GM13976 (cell line): ENCODE results near the gene EEA1.
"Not testable (repeated sequence)": the region's sequence is repeated elsewhere in the genome, so short reads cannot be mapped to it uniquely, and the experiment has no call there.

Experiments
- DNase-seq: peaks from one replicate; pipeline ENCODE4 v3.0.0; 2012; ENCODE audit warnings: low spot score
- CTCF ChIP-seq: IDR thresholded peaks from 2 replicates; pipeline ENCODE4 v1.5.1; 2012; ENCODE audit warnings: borderline replicate concordance, mild to moderate bottlenecking; ENCODE audit not compliant: insufficient read depth; ENCODE audit errors: extremely low read depth, missing control alignments, control extremely low read depth
- in situ Hi-C: fragments of 300-500 bp; cut with MboI; formaldehyde crosslinking; loops from one replicate; pipeline ENCODE4 v1.12.0; 2022; ENCODE audit warnings: low sequenced_read_pairs, mixed read lengths, inconsistent platforms; ENCODE audit not compliant: unreplicated experiment

The EEA1 gene

GRCh38 chr12:92821142-92821541 lies 108.0 kb downstream of the EEA1 start:
- TF ChIP-seq CTCF = no peak
- in situ Hi-C loops = no loop called here
- DNase-seq = no peak

GRCh38 chr12:92814584-92814983 lies 114.5 kb downstream of the EEA1 start:
- in situ Hi-C loops = no loop called here
- no peak for TF ChIP-seq CTCF
- DNase-seq = no peak

GRCh38 chr12:92810370-92810769 lies 118.7 kb downstream of the EEA1 start:
- TF ChIP-seq CTCF = no peak
- in situ Hi-C loops = no loop called here
- DNase-seq = peak; percentile 43

DNA sequence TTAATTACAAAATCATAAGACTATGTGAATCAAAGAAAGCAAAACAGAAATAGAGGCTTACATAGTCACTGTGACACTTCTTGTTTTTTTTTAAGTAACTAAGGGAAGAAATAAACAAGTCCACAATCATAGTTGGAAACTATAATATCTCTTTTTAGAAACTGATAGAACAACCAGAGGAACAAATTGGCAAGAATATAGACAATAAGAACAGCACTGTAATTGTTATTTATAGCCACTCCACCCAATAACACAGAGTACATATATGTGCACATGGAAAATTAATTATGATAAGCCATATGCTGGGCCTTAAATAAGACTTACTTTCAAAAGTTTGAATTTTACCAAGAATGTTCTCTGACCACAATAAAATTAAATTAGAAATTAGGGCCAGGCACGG lies 125.2 kb downstream of the EEA1 start:
- no peak for DNase-seq
- no peak for TF ChIP-seq CTCF
- in situ Hi-C loops = no loop called here

GRCh38 chr12:92802906-92803305 lies 126.2 kb downstream of the EEA1 start:
- no peak for DNase-seq
- no peak for TF ChIP-seq CTCF
- in situ Hi-C loops = no loop called here

GRCh38 chr12:92796650-92797049 lies 132.4 kb downstream of the EEA1 start:
- in situ Hi-C loops = loop anchor here (25.0 kb wide), 1 partner anchor 616 kb away; no protein-coding TSS in a partner anchor
- TF ChIP-seq CTCF = no peak
- no peak for DNase-seq

GRCh38 chr12:92794814-92795213 lies 134.3 kb downstream of the EEA1 start:
- no peak for TF ChIP-seq CTCF
- no peak for DNase-seq
- in situ Hi-C loops = loop anchor here (25.0 kb wide), 1 partner anchor 617 kb away; no protein-coding TSS in a partner anchor

- in situ Hi-C loops = loop anchor here (25.0 kb wide), 1 partner anchor 618 kb away; no protein-coding TSS in a partner anchor
- not testable (repeated sequence) for DNase-seq
Measured at GRCh38 chr12:92794356-92794755, 134.7 kb downstream of the EEA1 start.
